Transverse colon (tissue), 4 donors: ENCODE measurements around the gene TET3. TPM values are rescaled to one million over a fixed set of nuclear protein-coding genes. Genes with fewer than 3 reads are reported as not detected.

Experiments used
- DNase-seq: peaks from one replicate; pipeline ENCODE4 v3.0.0-alpha.2; 2019
- H3K27ac ChIP-seq, 4 donors: fragments of 200-600 bp; sonication (generic); 2 replicates each; pipeline ENCODE4 v1.5.1; 2016 to 2018; ENCODE audit warnings: inconsistent platforms in 4 of 4
- H3K27me3 ChIP-seq: fragments of 200-600 bp; sonication (generic); 2 replicates; pipeline ENCODE4 v1.5.1; 2017; ENCODE audit warnings: inconsistent platforms
- H3K36me3 ChIP-seq, 4 donors: fragments of 200-600 bp; sonication (generic); 2 replicates each; pipeline ENCODE4 v1.5.1; 2017 to 2019; ENCODE audit warnings: inconsistent platforms in 4 of 4
- H3K4me1 ChIP-seq, 4 donors: fragments of 200-600 bp; sonication (generic); 2 replicates each; pipeline ENCODE4 v1.5.1; 2017 to 2020; ENCODE audit warnings: inconsistent platforms in 4 of 4
- H3K4me3 ChIP-seq, 4 donors: fragments of 200-600 bp; sonication (generic); 1 replicate in 1 of 4; 2 replicates in 3 of 4; pipeline versions ENCODE4 v1.5.1 to v1.6.1; 2017 to 2019; ENCODE audit warnings: inconsistent platforms in 4 of 4
- H3K9me3 ChIP-seq, 2 donors: fragments of 200-600 bp; sonication (generic); 2 replicates each; pipeline ENCODE4 v1.5.1; 2017 to 2019; ENCODE audit warnings: inconsistent platforms in 2 of 2
- CTCF ChIP-seq, 5 experiments: fragments of 200-600 bp in 3 of 5; fragments of 450-650 bp in 2 of 5; sonication (generic) in 3 of 5; IDR thresholded peaks; 1 replicate in 2 of 5; 2 replicates in 3 of 5; pipeline ENCODE4 v1.5.1; 2016 to 2017; ENCODE audit warnings: antibody characterized with exemption in 5 of 5, inconsistent platforms in 3 of 5, mild to moderate bottlenecking in 2 of 5, moderate library complexity in 1 of 5
- EP300 ChIP-seq: sonication (generic); formaldehyde crosslinking; IDR thresholded peaks from one replicate; pipeline ENCODE4 v1.6.1; 2017; ENCODE audit warnings: antibody characterized with exemption, low read depth
- POLR2A ChIP-seq: fragments of 450-650 bp; IDR thresholded peaks from one replicate; pipeline ENCODE4 v1.6.1; 2016; ENCODE audit warnings: antibody characterized with exemption, mild to moderate bottlenecking, moderate library complexity
- POLR2AphosphoS5 ChIP-seq, 3 donors: sonication (generic); formaldehyde crosslinking; IDR thresholded peaks; one replicate each; pipeline ENCODE4 v1.6.1; 2016; ENCODE audit warnings: antibody characterized with exemption in 3 of 3
- WGBS, 2 donors: methylation state at CpG; one replicate each; pipeline ENCODE4 v1.1.5; 2018; ENCODE audit warnings: low coverage in 1 of 2; 5-methylcytosine and 5-hydroxymethylcytosine counted together
- in situ Hi-C, 4 donors: fragments of 200-750 bp; cut with MboI; loops; one replicate each; pipeline versions ENCODE4 v1.15.0 to v1.15.1; 2017; ENCODE audit warnings: low sequenced_read_pairs in 3 of 4, low pct_ligation_motif_present in 1 of 4, low pct_unique_long_range_greater_than_20kb in 1 of 4
- intact Hi-C: fragments of 100-400 bp; cut with DNase I; formaldehyde crosslinking; loops from one replicate; pipeline ENCODE4 v1.15.1; 2023; ENCODE audit warnings: low total_unique reads
- total RNA-seq, 4 donors: library from RNA; depleted of rRNA; stranded (reverse); fragments of >200 nt; gene quantifications; one replicate each; pipeline ENCODE4 v1.1.0, GENCODE V29; 2016

TET3 gene
- total RNA-seq, 4 donors from 2014 or later: 20.2 to 26.9 (median 22.5) TPM

- intact Hi-C loops (no loop called here), in situ Hi-C loops (loop anchor here in 2 of 4 donors (10.0 to 25.0 kb wide), 2 partner anchors 159 to 171 kb away; partner anchors contain the start of gene STAMBP (in 2 of the 2))
- no peaks in the 10 kb centered on the region for H3K27me3 ChIP-seq
- H3K36me3 ChIP-seq: no peaks in the 10 kb centered on the region
- H3K4me1 ChIP-seq: peaks cover 0 to 18% (median 14%) of the 10 kb centered on the region in 4 donors
- no peak overlapping the region for H3K27ac ChIP-seq
- H3K4me3 ChIP-seq: no peak overlapping the region
- TF ChIP-seq POLR2A: no peak
- TF ChIP-seq CTCF (IDR thresholded peaks at IDR 0.05): no peak
- no peak for TF ChIP-seq POLR2AphosphoS5 (IDR thresholded peaks at IDR 0.05)
- TF ChIP-seq EP300: no peak
- no peaks in the 10 kb centered on the region for H3K9me3 ChIP-seq
- no peak for DNase-seq
- 95% methylated on average over 5 of the region's 5 CpGs; no CpG with 5 or more reads in 1 of the 2 donors for WGBS, 2 donors
Observed at GRCh38 chr2:73995810-73996209, 11.1 kb downstream of the TET3 start.

GRCh38 chr2:73997813-73998212 lies 13.1 kb downstream of the TET3 start:
- Histone ChIP-seq H3K27me3 (no peaks in the 10 kb centered on the region), H3K4me1 (peaks cover 3 to 32% (median 23%) of the 10 kb centered on the region in 4 donors), H3K36me3 (no peaks in the 10 kb centered on the region), H3K27ac (no peak overlapping the region), H3K9me3 (no peaks in the 10 kb centered on the region), H3K4me3 (no peak overlapping the region)
- in situ Hi-C loops: loop anchor here in 2 of 4 donors (10.0 to 25.0 kb wide), 2 partner anchors 161 to 173 kb away; partner anchors contain the start of gene STAMBP (in 2 of the 2)
- intact Hi-C loops: no loop called here
- no peak for DNase-seq
- WGBS, 2 donors: 90 to 100% methylated on average over 2 to 6 of the region's 6 CpGs
- TF ChIP-seq EP300: no peak
- TF ChIP-seq POLR2A: no peak
- TF ChIP-seq POLR2AphosphoS5 (IDR thresholded peaks at IDR 0.05): no peak
- no peak for TF ChIP-seq CTCF (IDR thresholded peaks at IDR 0.05)

GRCh38 chr2:73998451-73998850 lies 13.7 kb downstream of the TET3 start:
- no peak for DNase-seq
- Histone ChIP-seq H3K4me3 (no peak overlapping the region), H3K36me3 (no peaks in the 10 kb centered on the region), H3K27me3 (no peaks in the 10 kb centered on the region), H3K9me3 (no peaks in the 10 kb centered on the region), H3K4me1 (peaks cover 3 to 38% (median 25%) of the 10 kb centered on the region in 4 donors), H3K27ac (no peak overlapping the region)
- 84% methylated on average over 8 of the region's 8 CpGs; no CpG with 5 or more reads in 1 of the 2 donors for WGBS, 2 donors
- intact Hi-C loops: no loop called here
- TF ChIP-seq POLR2AphosphoS5 (IDR thresholded peaks at IDR 0.05) (no peak), CTCF (IDR thresholded peaks at IDR 0.05) (no peak), POLR2A (no peak), EP300 (no peak)
- in situ Hi-C loops: loop anchor here in 2 of 4 donors (10.0 to 25.0 kb wide), 2 partner anchors 161 to 174 kb away; partner anchors contain the start of gene STAMBP (in 2 of the 2)

- no peak overlapping the region for H3K27ac ChIP-seq
- 82 to 87% methylated on average over 4 of the region's 4 CpGs for WGBS, 2 donors
- H3K36me3 ChIP-seq: no peaks in the 10 kb centered on the region
- no peaks in the 10 kb centered on the region for H3K27me3 ChIP-seq
- TF ChIP-seq CTCF (IDR thresholded peaks at IDR 0.05) (no peak), POLR2AphosphoS5 (IDR thresholded peaks at IDR 0.05) (no peak), POLR2A (no peak), EP300 (no peak)
- no peaks in the 10 kb centered on the region for H3K9me3 ChIP-seq
- in situ Hi-C loops (loop anchor here in 2 of 4 donors (10.0 to 25.0 kb wide), 2 partner anchors 162 to 174 kb away; partner anchors contain the start of gene STAMBP (in 2 of the 2)), intact Hi-C loops (no loop called here)
- H3K4me3 ChIP-seq: no peak overlapping the region
- H3K4me1 ChIP-seq: peaks cover 4 to 43% (median 26%) of the 10 kb centered on the region in 4 donors
- no peak for DNase-seq
Observed at GRCh38 chr2:73998933-73999332, 14.2 kb downstream of the TET3 start.
